Measurements from ENCODE around the gene EFNB1. TPM values are rescaled to one million over a fixed set of nuclear protein-coding genes. Genes with fewer than 3 reads are reported as not detected.

Gene EFNB1
- polyA plus RNA-seq, 1 donor (not counting 4 experiments of a cell fraction or from before 2014, with no cell fraction given) = 90.3 TPM

DNA sequence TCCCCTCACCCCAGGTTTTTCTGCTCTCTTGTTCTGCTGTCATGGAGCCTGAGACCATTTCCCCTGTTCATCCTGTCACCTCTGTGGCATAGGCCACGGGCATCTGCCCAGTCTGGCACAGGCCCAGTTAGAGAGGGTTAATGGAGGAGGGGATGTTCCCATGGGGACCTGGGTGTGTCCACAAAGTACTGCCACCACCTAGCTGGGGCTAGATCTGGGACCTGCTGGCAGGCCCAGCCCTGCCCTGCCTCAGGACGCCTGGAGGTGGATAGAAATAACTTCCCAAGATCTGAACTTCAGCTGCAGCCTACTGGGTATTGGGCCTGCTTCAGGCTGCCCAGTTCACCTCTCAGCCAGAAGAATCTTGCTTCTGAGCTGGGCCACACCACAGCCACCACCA, 13.5 kb downstream of the EFNB1 start:
- Histone ChIP-seq H3K9me1 (ENCODE audit: control insufficient read depth, extremely low read depth, insufficient read depth, low read length) (no peaks in the 10 kb centered on the region), H3K4me1 (ENCODE audit: control insufficient read depth, extremely low read depth, insufficient read depth, low read length) (peaks cover 62% of the 10 kb centered on the region), H3K4me2 (ENCODE audit: control insufficient read depth, extremely low read depth, insufficient read depth, low read depth, low read length) (peak overlapping the region; percentile 22), H3K4me3 (ENCODE audit: control insufficient read depth in 2 of 3, extremely low read depth in 1 of 3, insufficient read depth in 2 of 3, low read depth in 1 of 3, low read length in 3 of 3) (no peak overlapping the region), H3K79me2 (ENCODE audit: control insufficient read depth, insufficient read depth, low read length) (peaks cover 32% of the 10 kb centered on the region), H3K9me3 (ENCODE audit: control insufficient read depth, low read depth, low read length) (no peaks in the 10 kb centered on the region), H2AFZ (ENCODE audit: control insufficient read depth, low read length) (no peak overlapping the region), H4K20me1 (ENCODE audit: control insufficient read depth, extremely low read depth, insufficient read depth, low read length) (peaks cover 9% of the 10 kb centered on the region), H3K36me3 (ENCODE audit: control insufficient read depth in 2 of 2, extremely low read depth in 1 of 2, insufficient read depth in 2 of 2, low read length in 2 of 2) (peaks cover 5 to 25% of the 10 kb centered on the region in 2 experiments), H3K27ac (ENCODE audit: control insufficient read depth, insufficient read depth, low read length) (peak overlapping the region; percentile 71), H3K27me3 (ENCODE audit: control insufficient read depth, extremely low read depth, insufficient read depth, low read length) (no peaks in the 10 kb centered on the region), H3K9ac (ENCODE audit: control insufficient read depth, extremely low read depth, insufficient read depth, low read length) (peak overlapping the region; percentile 10)
- TF ChIP-seq, protein P1, sequence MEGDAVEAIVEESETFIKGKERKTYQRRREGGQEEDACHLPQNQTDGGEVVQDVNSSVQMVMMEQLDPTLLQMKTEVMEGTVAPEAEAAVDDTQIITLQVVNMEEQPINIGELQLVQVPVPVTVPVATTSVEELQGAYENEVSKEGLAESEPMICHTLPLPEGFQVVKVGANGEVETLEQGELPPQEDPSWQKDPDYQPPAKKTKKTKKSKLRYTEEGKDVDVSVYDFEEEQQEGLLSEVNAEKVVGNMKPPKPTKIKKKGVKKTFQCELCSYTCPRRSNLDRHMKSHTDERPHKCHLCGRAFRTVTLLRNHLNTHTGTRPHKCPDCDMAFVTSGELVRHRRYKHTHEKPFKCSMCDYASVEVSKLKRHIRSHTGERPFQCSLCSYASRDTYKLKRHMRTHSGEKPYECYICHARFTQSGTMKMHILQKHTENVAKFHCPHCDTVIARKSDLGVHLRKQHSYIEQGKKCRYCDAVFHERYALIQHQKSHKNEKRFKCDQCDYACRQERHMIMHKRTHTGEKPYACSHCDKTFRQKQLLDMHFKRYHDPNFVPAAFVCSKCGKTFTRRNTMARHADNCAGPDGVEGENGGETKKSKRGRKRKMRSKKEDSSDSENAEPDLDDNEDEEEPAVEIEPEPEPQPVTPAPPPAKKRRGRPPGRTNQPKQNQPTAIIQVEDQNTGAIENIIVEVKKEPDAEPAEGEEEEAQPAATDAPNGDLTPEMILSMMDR (optimal IDR thresholded peaks at IDR 0.05 in 1 of 3, IDR thresholded peaks at IDR 0.05 in 1 of 3, conservative IDR thresholded peaks at IDR 0.05 in 1 of 3; ENCODE audit: extremely low read depth in 1 of 3, insufficient read depth in 2 of 3, low read length in 3 of 3) = no peak
- TF ChIP-seq EZH2 (IDR thresholded peaks at IDR 0.05; ENCODE audit: low read length) = no peak
- no peak for DNase-seq (ENCODE audit: low read depth, low spot score)
- no peak for FAIRE-seq
- dilution Hi-C loops (cut with MboI; ENCODE audit: extremely low pct_ligation_motif_present, low sequenced_read_pairs) = no loop called here

DNA sequence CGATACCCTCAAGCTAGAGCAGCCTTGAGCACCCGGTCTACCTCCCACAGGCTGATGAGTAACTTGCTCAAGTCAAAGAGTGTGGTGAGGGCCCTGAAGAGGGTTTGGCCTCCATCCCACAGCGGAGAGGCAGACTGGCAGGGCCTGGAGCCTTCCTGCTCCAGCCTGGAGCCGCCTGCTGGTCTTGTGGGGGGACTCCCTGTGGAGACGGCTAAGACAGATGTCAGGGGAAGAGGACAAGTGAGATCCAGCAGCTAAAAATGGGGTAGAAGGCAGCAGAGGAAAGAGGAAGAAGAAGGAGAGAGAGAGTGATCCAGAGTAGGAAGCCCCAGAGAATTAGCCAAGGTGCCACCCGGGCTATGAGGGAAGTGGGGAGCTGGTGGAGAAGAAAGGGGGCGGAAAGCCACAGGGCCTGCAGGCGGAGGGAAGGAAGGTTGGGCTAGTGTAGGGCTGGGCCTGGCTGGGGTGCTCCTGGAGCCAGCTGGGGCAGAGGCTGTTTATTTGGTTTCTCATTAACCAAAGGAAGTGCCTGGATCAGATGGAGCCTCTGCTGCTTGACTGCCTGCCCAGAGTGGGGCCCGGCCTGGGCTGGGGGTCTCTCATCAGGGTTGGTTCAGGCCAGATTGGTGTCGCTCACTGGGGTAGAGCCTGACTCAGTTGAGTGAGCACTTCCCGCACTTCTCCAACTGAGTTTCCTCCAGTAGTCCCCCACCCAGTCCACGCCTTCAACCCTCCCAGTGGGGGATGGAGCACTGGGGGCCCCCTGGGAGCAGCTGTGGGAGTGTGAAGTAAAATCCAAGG, 14.2 kb downstream of the EFNB1 start:
- Histone ChIP-seq H3K36me3 (ENCODE audit: control insufficient read depth in 2 of 2, extremely low read depth in 1 of 2, insufficient read depth in 2 of 2, low read length in 2 of 2) (peaks cover 5 to 21% of the 10 kb centered on the region in 2 experiments), H3K9ac (ENCODE audit: control insufficient read depth, extremely low read depth, insufficient read depth, low read length) (peak overlapping the region; percentile 47), H3K27ac (ENCODE audit: control insufficient read depth, insufficient read depth, low read length) (peak overlapping the region; percentile 71), H3K4me1 (ENCODE audit: control insufficient read depth, extremely low read depth, insufficient read depth, low read length) (peaks cover 57% of the 10 kb centered on the region), H2AFZ (ENCODE audit: control insufficient read depth, low read length) (no peak overlapping the region), H3K4me2 (ENCODE audit: control insufficient read depth, extremely low read depth, insufficient read depth, low read depth, low read length) (peak overlapping the region; percentile 22), H3K79me2 (ENCODE audit: control insufficient read depth, insufficient read depth, low read length) (peaks cover 25% of the 10 kb centered on the region), H4K20me1 (ENCODE audit: control insufficient read depth, extremely low read depth, insufficient read depth, low read length) (peaks cover 3% of the 10 kb centered on the region), H3K9me1 (ENCODE audit: control insufficient read depth, extremely low read depth, insufficient read depth, low read length) (no peaks in the 10 kb centered on the region), H3K27me3 (ENCODE audit: control insufficient read depth, extremely low read depth, insufficient read depth, low read length) (no peaks in the 10 kb centered on the region), H3K4me3 (ENCODE audit: control insufficient read depth in 2 of 3, extremely low read depth in 1 of 3, insufficient read depth in 2 of 3, low read depth in 1 of 3, low read length in 3 of 3) (no peak overlapping the region), H3K9me3 (ENCODE audit: control insufficient read depth, low read depth, low read length) (no peaks in the 10 kb centered on the region)
- TF ChIP-seq EZH2 (IDR thresholded peaks at IDR 0.05; ENCODE audit: low read length) = no peak
- TF ChIP-seq, protein P1 (optimal IDR thresholded peaks at IDR 0.05 in 1 of 3, IDR thresholded peaks at IDR 0.05 in 1 of 3, conservative IDR thresholded peaks at IDR 0.05 in 1 of 3; ENCODE audit: extremely low read depth in 1 of 3, insufficient read depth in 2 of 3, low read length in 3 of 3) = peak in 2 of 3 experiments; percentile 20 to 21
- dilution Hi-C loops (cut with MboI; ENCODE audit: extremely low pct_ligation_motif_present, low sequenced_read_pairs) = no loop called here
- FAIRE-seq (no peak), DNase-seq (ENCODE audit: low read depth, low spot score) (no peak)
